ENCODE results near the gene NWD2.

NWD2 gene

GRCh38 chr4:37304612-37305011 is 60.1 kb downstream of the NWD2 start:
- no peak for DNase-seq (ENCODE audit: low read depth in 3 of 3)

- DNase-seq (ENCODE audit: low read depth in 3 of 3) = no peak
These were observed 61.4 kb downstream of the NWD2 start for GRCh38 chr4:37305984-37306383.

- no peak for DNase-seq (ENCODE audit: low read depth in 3 of 3)
These were observed 72.6 kb downstream of the NWD2 start for GRCh38 chr4:37317104-37317643.

- DNase-seq (ENCODE audit: low read depth in 3 of 3) = no peak
These were observed 76.1 kb downstream of the NWD2 start for GRCh38 chr4:37320513-37321235.

- DNase-seq (ENCODE audit: low read depth in 3 of 3) = no peak
These were observed 77.6 kb downstream of the NWD2 start for GRCh38 chr4:37322122-37322521.

GRCh38 chr4:37324546-37324945 is 80.0 kb downstream of the NWD2 start:
- DNase-seq (ENCODE audit: low read depth in 3 of 3) = no peak

- no peak for DNase-seq (ENCODE audit: low read depth in 3 of 3)
These were observed 82.3 kb downstream of the NWD2 start for GRCh38 chr4:37326852-37327251.

GRCh38 chr4:37338972-37339371 is 94.4 kb downstream of the NWD2 start:
- no peak for DNase-seq (ENCODE audit: low read depth in 3 of 3)

GRCh38 chr4:37358748-37359147 is 114.2 kb downstream of the NWD2 start:
- DNase-seq (ENCODE audit: low read depth in 3 of 3) = no peak

GRCh38 chr4:37359261-37359660 is 114.7 kb downstream of the NWD2 start:
- DNase-seq (ENCODE audit: low read depth in 3 of 3) = no peak

GRCh38 chr4:37365888-37366287 is 121.3 kb downstream of the NWD2 start:
- DNase-seq (ENCODE audit: low read depth in 3 of 3) = no peak

- DNase-seq (ENCODE audit: low read depth in 3 of 3) = no peak
These were observed 123.4 kb downstream of the NWD2 start for GRCh38 chr4:37367901-37368300.

GRCh38 chr4:37370052-37370451 is 125.5 kb downstream of the NWD2 start:
- DNase-seq (ENCODE audit: low read depth in 3 of 3) = no peak

- no peak for DNase-seq (ENCODE audit: low read depth in 3 of 3)
These were observed 136.6 kb downstream of the NWD2 start for GRCh38 chr4:37381040-37381668.

- DNase-seq (ENCODE audit: low read depth in 3 of 3) = no peak
These were observed 139.2 kb downstream of the NWD2 start for GRCh38 chr4:37383579-37384229.

- no peak for DNase-seq (ENCODE audit: low read depth in 3 of 3)
These were observed 140.9 kb downstream of the NWD2 start for GRCh38 chr4:37385424-37385823.

- DNase-seq (ENCODE audit: low read depth in 3 of 3) = no peak
These were observed 144.3 kb downstream of the NWD2 start for GRCh38 chr4:37388681-37389365.

- no peak for DNase-seq (ENCODE audit: low read depth in 3 of 3)
These were observed 144.8 kb downstream of the NWD2 start for GRCh38 chr4:37389366-37389765.

GRCh38 chr4:37389967-37390580 is 145.5 kb downstream of the NWD2 start:
- no peak for DNase-seq (ENCODE audit: low read depth in 3 of 3)

GRCh38 chr4:37392521-37393255 is 148.1 kb downstream of the NWD2 start:
- DNase-seq (ENCODE audit: low read depth in 3 of 3) = no peak

- no peak for DNase-seq (ENCODE audit: low read depth in 3 of 3)
These were observed 148.8 kb downstream of the NWD2 start for GRCh38 chr4:37393321-37393720.

Data from stimulated activated CD4-positive, alpha-beta T cell treated with anti-CD3 and anti-CD28 coated beads, TNF-alpha, amount 100 ng/mL, for 24 hours (primary cell).